Panc1 (cell line): Measurements from ENCODE around the gene PIGZ. TPM values are rescaled to one million over a fixed set of nuclear protein-coding genes. Genes with fewer than 3 reads are reported as not detected.
A peak's percentile ranks its signal among the peaks of the same experiment; 100 is the strongest.

Experiments used
- ATAC-seq: fragments of 200-7000 bp; cut with Tn5 transposase; 2 replicates; pipeline ENCODE4 v1.9.1; 2020; ENCODE audit warnings: mild to moderate bottlenecking, moderate library complexity
- BruUV-seq: library from RNA; stranded (reverse); fragments of 400-500 nt; replicated peaks from 2 replicates; lab custom pipeline; 2021; lab: Mats Ljungman, UMichigan
- CTCF ChIA-PET: fragments of 300-600 bp; sonication (Branson Sonifier 250); formaldehyde crosslinking; loops from one replicate; lab custom pipeline; 2022; ENCODE audit warnings: antibody characterized with exemption; lab: Charles Lee
- POLR2A ChIA-PET: fragments of 300-600 bp; sonication (Branson Sonifier 250); formaldehyde crosslinking; loops from one replicate; lab custom pipeline; 2022; ENCODE audit warnings: antibody characterized with exemption; lab: Charles Lee
- DNase-seq: peaks from one replicate; pipeline ENCODE4 v3.0.0-alpha.2; 2010; ENCODE audit warnings: low read depth, low spot score
- H3K27ac ChIP-seq: 2 replicates; pipeline ENCODE4 v1.5.1; 2011; ENCODE audit warnings: mild to moderate bottlenecking, low read length, inconsistent platforms
- H3K27me3 ChIP-seq: fragments of 200-500 bp; sonication (Bioruptor generic); 2 replicates; pipeline ENCODE4 v1.6.0; 2014; ENCODE audit warnings: low read length, inconsistent platforms; ENCODE audit not compliant: control insufficient read depth, insufficient read depth
- H3K36me3 ChIP-seq: fragments of 200-500 bp; sonication (Bioruptor generic); 2 replicates; pipeline ENCODE4 v1.5.1; 2014; ENCODE audit warnings: inconsistent platforms, mild to moderate bottlenecking, low read length, moderate library complexity; ENCODE audit not compliant: control insufficient read depth, insufficient read depth
- H3K4me1 ChIP-seq: 2 replicates; pipeline ENCODE4 v1.5.1; 2011; ENCODE audit warnings: inconsistent platforms, mild to moderate bottlenecking, low read length, moderate library complexity; ENCODE audit not compliant: control insufficient read depth, insufficient read depth
- H3K4me3 ChIP-seq, 2 experiments: 2 replicates each; pipeline ENCODE4 v1.5.1; 2011 to 2012; ENCODE audit warnings: low read depth in 2 of 2, low read length in 2 of 2, mild to moderate bottlenecking in 2 of 2, inconsistent platforms in 1 of 2, moderate library complexity in 1 of 2
- H3K9me3 ChIP-seq: fragments of 200-500 bp; sonication (Bioruptor generic); 2 replicates; pipeline ENCODE4 v1.5.1; 2014; ENCODE audit warnings: low read depth, mild to moderate bottlenecking, inconsistent platforms, low read length, moderate library complexity; ENCODE audit not compliant: control insufficient read depth, insufficient read depth
- CTCF ChIP-seq: fragments of 450-650 bp; IDR thresholded peaks from 2 replicates; pipeline ENCODE4 v1.5.1; 2017; ENCODE audit warnings: mild to moderate bottlenecking
- POLR2AphosphoS5 ChIP-seq: IDR thresholded peaks from 2 replicates; pipeline ENCODE4 v1.6.1; 2012; ENCODE audit warnings: mild to moderate bottlenecking, low read depth, low read length, moderate library complexity
- REST ChIP-seq, 2 experiments: IDR thresholded peaks; 2 replicates each; pipeline ENCODE4 v1.6.1; 2011 to 2012; ENCODE audit warnings: low read depth in 2 of 2, control low read depth in 1 of 2, low read length in 1 of 2, mild to moderate bottlenecking in 1 of 2, moderate library complexity in 1 of 2; ENCODE audit not compliant: insufficient read depth in 1 of 2
- SIN3A ChIP-seq: IDR thresholded peaks from 2 replicates; pipeline ENCODE4 v1.6.1; 2012; ENCODE audit warnings: low read depth, mild to moderate bottlenecking, low read length, moderate library complexity, borderline replicate concordance; ENCODE audit not compliant: insufficient read depth
- TCF7L2 ChIP-seq: IDR thresholded peaks from 2 replicates; pipeline ENCODE4 v1.6.1; 2011; ENCODE audit warnings: mild to moderate bottlenecking, low read depth, low read length, inconsistent platforms
- in situ Hi-C: cut with HindIII; loops from 2 replicates; pipeline ENCODE4 v1.10.0; 2016; ENCODE audit warnings: low sequenced_read_pairs, low pct_unique_long_range_greater_than_20kb
- intact Hi-C: fragments of 100-400 bp; cut with micrococcal nuclease; formaldehyde crosslinking; loops from one replicate; pipeline ENCODE4 v1.10.0; 2022; ENCODE audit not compliant: unreplicated experiment
- total RNA-seq: library from RNA; stranded (reverse); gene quantifications from one replicate; pipeline ENCODE4 v1.2.1, GENCODE V29; 2021; ENCODE audit not compliant: unreplicated experiment

Gene PIGZ
- total RNA-seq, 1 experiment from 2014 or later: 6.3 TPM

GRCh38 chr3:197011780-197012539, 43.3 kb upstream of the PIGZ start:
- no peaks in the 10 kb centered on the region for H3K27me3 ChIP-seq
- in situ Hi-C loops (no loop called here), intact Hi-C loops (no loop called here)
- no peaks in the 10 kb centered on the region for H3K36me3 ChIP-seq
- TF ChIP-seq POLR2AphosphoS5: no peak
- no peak for TF ChIP-seq SIN3A
- no peak for TF ChIP-seq REST (IDR thresholded peaks at IDR 0.05; ENCODE audit: insufficient read depth in 1 of 2, low read depth in 2 of 2, low read length in 1 of 2)
- TF ChIP-seq TCF7L2: no peak
- no peak for TF ChIP-seq CTCF
- CTCF ChIA-PET: no interaction called here
- no peaks in the 10 kb centered on the region for H3K9me3 ChIP-seq
- BruUV-seq: no TSS peak
- ATAC-seq (no peak), DNase-seq (no peak)
- no peak overlapping the region for H3K27ac ChIP-seq
- H3K4me1 ChIP-seq: no peaks in the 10 kb centered on the region
- POLR2A ChIA-PET: no interaction called here
- no peak overlapping the region for H3K4me3 ChIP-seq

- no peak overlapping the region for H3K27ac ChIP-seq
- ATAC-seq: 0 out of 2 replicates have a peak, but pooled peaks have one; percentile 13
- in situ Hi-C loops (no loop called here), intact Hi-C loops (no loop called here)
- H3K36me3 ChIP-seq: no peaks in the 10 kb centered on the region
- no peaks in the 10 kb centered on the region for H3K27me3 ChIP-seq
- no TSS peak for BruUV-seq
- TF ChIP-seq POLR2AphosphoS5 (no peak), SIN3A (no peak), TCF7L2 (no peak), REST (IDR thresholded peaks at IDR 0.05; ENCODE audit: insufficient read depth in 1 of 2, low read depth in 2 of 2, low read length in 1 of 2) (no peak), CTCF (no peak)
- ChIA-PET POLR2A (no interaction called here), CTCF (interaction anchor here (0.5 kb wide), 1 partner anchor 32 kb away, joined by 6 read pairs; no protein-coding TSS in a partner anchor)
- no peak overlapping the region for H3K4me3 ChIP-seq
- no peak for DNase-seq
- H3K9me3 ChIP-seq: no peaks in the 10 kb centered on the region
- H3K4me1 ChIP-seq: no peaks in the 10 kb centered on the region
Observed at GRCh38 chr3:197010556-197011351, 42.1 kb upstream of the PIGZ start.
